HG02938 (cell line): Measurements from ENCODE around the gene SCNN1B.
"Not testable (repeated sequence)": the region's sequence is repeated elsewhere in the genome, so short reads cannot be mapped to it uniquely, and the experiment has no call there.

Experiments
- ATAC-seq: cut with Tn5 transposase; IDR thresholded peaks from one replicate; pipeline ENCODE4 v1.9.1; 2021; ENCODE audit warnings: mild to moderate bottlenecking, moderate library complexity; ENCODE audit not compliant: unreplicated experiment

Gene SCNN1B

GRCh38 chr16:23288209-23288608, 13.9 kb upstream of the SCNN1B start:
- no peak for ATAC-seq

GRCh38 chr16:23288726-23289512, 13.2 kb upstream of the SCNN1B start:
- no peak for ATAC-seq

- no peak for ATAC-seq
These were observed 11.7 kb upstream of the SCNN1B start for GRCh38 chr16:23290189-23291062.

- ATAC-seq = peak; percentile 73
These were observed 9.1 kb upstream of the SCNN1B start for GRCh38 chr16:23293016-23293415.

- ATAC-seq = no peak
These were observed 7.8 kb upstream of the SCNN1B start for GRCh38 chr16:23294260-23294659.

- ATAC-seq = no peak
These were observed 5.1 kb upstream of the SCNN1B start for GRCh38 chr16:23296994-23297393.

- no peak for ATAC-seq
These were observed 3.7 kb upstream of the SCNN1B start for GRCh38 chr16:23298290-23298915.

GRCh38 chr16:23299815-23300214, 2.3 kb upstream of the SCNN1B start:
- ATAC-seq = not testable (repeated sequence)

GRCh38 chr16:23301251-23302044, 654 bp upstream of the SCNN1B start:
- ATAC-seq = no peak

GRCh38 chr16:23303685-23304084, 1.6 kb downstream of the SCNN1B start:
- no peak for ATAC-seq

- ATAC-seq = no peak
These were observed 2.5 kb downstream of the SCNN1B start for GRCh38 chr16:23304620-23305019.

GRCh38 chr16:23306199-23307100, 4.3 kb downstream of the SCNN1B start:
- ATAC-seq = no peak

GRCh38 chr16:23310217-23310616, 8.1 kb downstream of the SCNN1B start:
- no peak for ATAC-seq

GRCh38 chr16:23310744-23311143, 8.6 kb downstream of the SCNN1B start:
- no peak for ATAC-seq

GRCh38 chr16:23316232-23316631, 14.1 kb downstream of the SCNN1B start:
- ATAC-seq = no peak

GRCh38 chr16:23316634-23317265, 14.6 kb downstream of the SCNN1B start:
- no peak for ATAC-seq

GRCh38 chr16:23317266-23317661, 15.2 kb downstream of the SCNN1B start:
- no peak for ATAC-seq

- ATAC-seq = no peak
These were observed 15.6 kb downstream of the SCNN1B start for GRCh38 chr16:23317751-23318150.

- no peak for ATAC-seq
These were observed 16.5 kb downstream of the SCNN1B start for GRCh38 chr16:23318639-23319038.
